HUES64 (cell line): ENCODE data around the gene CRYBG2.

ENCODE experiments used
- H3K27ac ChIP-seq: 2 replicates; pipeline ENCODE4 v1.7.0; 2013; ENCODE audit warnings: low read depth, low read length, inconsistent platforms
- H3K27me3 ChIP-seq: 2 replicates; pipeline ENCODE4 v1.6.1; 2013; ENCODE audit warnings: mild to moderate bottlenecking, low read length; ENCODE audit not compliant: insufficient read depth
- H3K36me3 ChIP-seq: 2 replicates; pipeline ENCODE4 v1.6.1; 2013; ENCODE audit warnings: mild to moderate bottlenecking, low read length; ENCODE audit not compliant: insufficient read depth
- H3K4me1 ChIP-seq: 2 replicates; pipeline ENCODE4 v1.6.1; 2013; ENCODE audit warnings: mild to moderate bottlenecking, low read length, moderate library complexity; ENCODE audit not compliant: insufficient read depth
- H3K4me3 ChIP-seq: 2 replicates; pipeline ENCODE4 v1.5.1; 2013; ENCODE audit warnings: mild to moderate bottlenecking, low read length, moderate library complexity
- H3K9ac ChIP-seq: 2 replicates; pipeline ENCODE4 v1.6.1; 2013; ENCODE audit warnings: mild to moderate bottlenecking, low read depth, low read length
- H3K9me3 ChIP-seq: 2 replicates; pipeline ENCODE4 v1.6.1; 2013; ENCODE audit warnings: low read depth, low read length; ENCODE audit not compliant: insufficient read depth
- WGBS: fragments of 150-250, 120-280 bp; methylation state at CpG from one replicate; pipeline ENCODE4 v1.1.7; 2013; ENCODE audit warnings: missing lambda C conversion rate; 5-methylcytosine and 5-hydroxymethylcytosine counted together

The CRYBG2 gene

DNA sequence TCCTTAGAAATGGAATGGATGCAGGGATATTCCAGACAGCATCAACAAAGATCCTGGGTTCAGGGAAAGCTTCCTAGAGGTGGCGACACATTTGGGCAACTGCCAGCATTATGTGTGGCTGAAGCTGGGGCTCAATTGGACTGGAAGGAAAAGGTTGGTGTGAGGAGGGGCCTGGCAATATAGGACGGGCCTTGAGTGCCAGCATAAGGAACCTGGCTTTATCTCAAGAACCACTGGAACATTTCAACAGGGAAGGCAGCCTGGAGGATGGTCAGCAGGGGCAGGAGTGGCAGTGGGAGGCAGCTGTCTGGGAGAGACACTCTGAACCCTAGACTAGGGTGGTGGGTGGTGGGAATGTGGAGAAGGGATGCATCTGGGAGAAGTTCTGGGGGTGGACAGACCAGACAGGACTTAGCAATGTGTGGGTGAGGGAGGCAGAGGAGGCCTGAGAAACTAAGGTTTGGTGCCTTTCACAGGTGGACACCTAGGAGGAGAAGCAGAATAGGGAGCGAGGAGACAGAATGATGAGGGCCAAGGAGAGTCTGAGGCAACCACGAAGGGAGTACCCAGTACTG, 70.6 kb downstream of the CRYBG2 start:
- H3K9ac ChIP-seq, result no peak overlapping the region

GRCh38 chr1:26282401-26282918, 71.5 kb downstream of the CRYBG2 start:
- 82% methylated on average over 21 of the region's 22 CpGs for WGBS
- Histone ChIP-seq H3K9me3 (no peaks in the 10 kb centered on the region), H3K9ac (no peak overlapping the region), H3K27me3 (no peaks in the 10 kb centered on the region), H3K4me1 (peaks cover 20% of the 10 kb centered on the region), H3K27ac (peak overlapping the region; percentile 23; the same call in 1 of the 2 replicates), H3K36me3 (peaks cover 11% of the 10 kb centered on the region), H3K4me3 (no peak overlapping the region)

More for the DNA sequence above, 70.6 kb downstream of the CRYBG2 start:
- Histone ChIP-seq H3K9me3 (no peaks in the 10 kb centered on the region), H3K27ac (no peak overlapping the region), H3K27me3 (no peaks in the 10 kb centered on the region), H3K4me1 (peaks cover 20% of the 10 kb centered on the region), H3K4me3 (no peak overlapping the region), H3K36me3 (peaks cover 2% of the 10 kb centered on the region; the same call in 1 of the 2 replicates)
- 95% methylated on average over 4 of the region's 4 CpGs for WGBS

DNA sequence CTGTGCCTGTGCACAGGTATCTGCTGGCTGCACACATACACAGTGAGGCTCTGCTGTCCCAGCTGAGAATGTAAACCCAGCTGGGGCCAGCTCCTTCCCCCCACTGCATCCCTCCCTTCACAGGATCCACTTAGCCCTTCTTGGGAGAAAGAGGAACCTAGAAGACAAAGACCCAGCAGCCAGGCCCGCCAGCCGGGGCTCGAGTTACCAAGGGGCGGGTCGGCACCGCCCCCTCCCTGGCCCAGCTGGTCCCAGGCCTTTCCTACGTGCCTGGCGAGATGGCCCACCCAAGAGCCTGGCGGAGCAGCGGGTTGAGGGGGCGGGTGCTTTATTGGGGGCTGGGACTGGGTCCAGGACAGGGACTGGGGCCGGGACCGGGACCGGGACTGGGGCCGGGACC, 72.0 kb downstream of the CRYBG2 start:
- H3K9me3 ChIP-seq, result no peaks in the 10 kb centered on the region
- 8% methylated on average over 15 of the region's 15 CpGs for WGBS
- H3K4me1 ChIP-seq, result peaks cover 20% of the 10 kb centered on the region
- no peak overlapping the region for H3K9ac ChIP-seq
- peaks cover 16% of the 10 kb centered on the region for H3K36me3 ChIP-seq
- H3K27ac ChIP-seq, result peak overlapping the region; percentile 34; the same call in 1 of the 2 replicates
- H3K27me3 ChIP-seq, result no peaks in the 10 kb centered on the region
- H3K4me3 ChIP-seq, result peak overlapping the region; percentile 8

- WGBS, result 92% methylated on average over 5 of the region's 5 CpGs
- peaks cover 23% of the 10 kb centered on the region for H3K36me3 ChIP-seq
- H3K9ac ChIP-seq, result no peak overlapping the region
- peaks cover 20% of the 10 kb centered on the region for H3K4me1 ChIP-seq
- H3K4me3 ChIP-seq, result peak overlapping the region; percentile 83
- H3K9me3 ChIP-seq, result no peaks in the 10 kb centered on the region
- no peaks in the 10 kb centered on the region for H3K27me3 ChIP-seq
- peak overlapping the region; percentile 34; the same call in 1 of the 2 replicates for H3K27ac ChIP-seq
These were observed 72.6 kb downstream of the CRYBG2 start for GRCh38 chr1:26281091-26281958.

- no peaks in the 10 kb centered on the region for H3K9me3 ChIP-seq
- peak overlapping the region; percentile 86 for H3K27ac ChIP-seq
- peaks cover 30% of the 10 kb centered on the region for H3K36me3 ChIP-seq
- H3K27me3 ChIP-seq, result no peaks in the 10 kb centered on the region
- H3K4me1 ChIP-seq, result peaks cover 24% of the 10 kb centered on the region
- peak overlapping the region; percentile 84 for H3K9ac ChIP-seq
- H3K4me3 ChIP-seq, result peak overlapping the region; percentile 83
- WGBS, result 28% methylated on average over 20 of the region's 20 CpGs
These were observed 73.4 kb downstream of the CRYBG2 start for GRCh38 chr1:26280333-26281042.

- Histone ChIP-seq H3K4me1 (peaks cover 24% of the 10 kb centered on the region), H3K36me3 (peaks cover 34% of the 10 kb centered on the region), H3K27me3 (no peaks in the 10 kb centered on the region), H3K9ac (peak within 1 kb of the TSS; percentile 84), H3K4me3 (peak within 1 kb of the TSS; percentile 83), H3K9me3 (no peaks in the 10 kb centered on the region), H3K27ac (peak within 1 kb of the TSS; percentile 86)
- WGBS, result 1% methylated on average over 64 of the region's 66 CpGs
These were observed 74.2 kb downstream of the CRYBG2 start, which contains the start of gene SH3BGRL3 for GRCh38 chr1:26279456-26280332. Gene SH3BGRL3, plus strand, starts transcription at chr1:26280086. Its CDS starts 70 bp downstream, at chr1:26280156.

- Histone ChIP-seq H3K27me3 (no peaks in the 10 kb centered on the region), H3K4me3 (peak overlapping the region; percentile 83), H3K36me3 (peaks cover 42% of the 10 kb centered on the region), H3K9me3 (no peaks in the 10 kb centered on the region), H3K4me1 (peaks cover 24% of the 10 kb centered on the region), H3K27ac (peak overlapping the region; percentile 86; the same call in 1 of the 2 replicates), H3K9ac (peak overlapping the region; percentile 84)
- 79% methylated on average over 8 of the region's 9 CpGs for WGBS
These were observed 75.0 kb downstream of the CRYBG2 start for GRCh38 chr1:26278724-26279455.

DNA sequence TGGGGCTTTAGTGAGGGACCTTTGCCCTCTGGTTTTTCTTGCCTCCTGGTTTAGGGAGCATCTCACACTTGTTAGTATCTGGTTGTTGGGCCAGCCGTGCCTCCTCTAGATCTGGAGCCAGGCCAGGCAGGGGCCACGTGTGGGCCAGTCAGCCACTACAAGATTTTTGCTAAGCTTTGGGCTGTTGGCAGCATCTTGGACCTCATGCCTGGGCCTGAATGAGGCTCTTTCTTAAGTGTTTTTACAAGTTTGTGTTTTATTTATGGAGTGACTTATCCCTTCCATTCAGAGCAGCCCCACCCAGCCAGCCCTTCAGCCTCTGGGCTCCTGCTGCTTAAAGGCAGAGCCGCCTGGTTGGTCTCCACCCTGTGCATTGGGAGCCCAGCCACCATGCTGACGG, 75.6 kb downstream of the CRYBG2 start:
- Histone ChIP-seq H3K9me3 (no peaks in the 10 kb centered on the region), H3K36me3 (peaks cover 43% of the 10 kb centered on the region), H3K4me1 (peaks cover 24% of the 10 kb centered on the region), H3K27ac (no peak overlapping the region), H3K4me3 (no peak overlapping the region), H3K9ac (no peak overlapping the region), H3K27me3 (no peaks in the 10 kb centered on the region)
- 87% methylated on average over 4 of the region's 4 CpGs for WGBS

DNA sequence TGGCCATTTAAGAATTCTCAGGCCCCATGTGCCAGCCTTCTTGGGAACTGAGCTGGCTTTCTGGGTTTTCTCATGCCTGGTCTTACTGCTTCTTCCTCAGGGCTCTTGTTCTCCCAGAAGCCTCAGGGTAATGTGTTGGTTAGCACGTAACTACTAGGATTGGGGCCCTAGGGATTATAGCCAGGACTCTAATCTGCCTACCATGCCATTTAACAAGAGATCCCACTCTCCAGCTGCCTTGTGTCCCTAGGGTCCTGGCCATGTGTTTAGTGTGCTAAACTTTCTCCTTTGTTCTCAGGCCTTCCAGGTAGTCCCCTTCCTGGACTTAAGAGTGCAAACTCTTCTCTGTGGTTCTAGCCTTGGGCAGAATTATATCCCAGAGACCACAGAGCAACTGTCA, 76.2 kb downstream of the CRYBG2 start:
- Histone ChIP-seq H3K4me3 (no peak overlapping the region), H3K27me3 (no peaks in the 10 kb centered on the region), H3K9me3 (no peaks in the 10 kb centered on the region), H3K9ac (no peak overlapping the region), H3K4me1 (peaks cover 24% of the 10 kb centered on the region), H3K36me3 (peaks cover 49% of the 10 kb centered on the region), H3K27ac (no peak overlapping the region)
- WGBS, result 100% methylated on average over 1 of the region's 1 CpG

DNA sequence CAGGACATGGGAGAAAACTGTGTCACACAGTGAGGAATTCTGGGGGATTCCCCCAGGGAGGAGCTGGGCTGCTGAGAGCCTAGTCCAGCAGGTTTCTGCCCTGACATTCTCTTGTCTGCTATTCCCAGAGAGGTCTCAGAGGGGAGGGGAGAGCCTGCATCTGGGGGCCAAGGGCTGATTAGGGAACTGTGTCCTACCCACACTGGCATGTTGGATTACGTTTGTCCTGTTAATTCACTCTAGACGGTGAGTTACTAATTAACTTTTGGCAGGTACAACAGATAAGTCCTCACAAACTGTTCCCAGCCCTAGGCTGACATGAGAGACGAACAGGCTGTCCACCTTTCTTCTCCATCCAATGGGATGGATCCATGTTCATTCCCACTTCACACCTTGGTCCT, 76.7 kb downstream of the CRYBG2 start:
- Histone ChIP-seq H3K9ac (no peak overlapping the region), H3K27ac (no peak overlapping the region), H3K4me1 (peaks cover 20% of the 10 kb centered on the region), H3K4me3 (no peak overlapping the region), H3K36me3 (peaks cover 51% of the 10 kb centered on the region), H3K27me3 (no peaks in the 10 kb centered on the region), H3K9me3 (no peaks in the 10 kb centered on the region)
- WGBS, result 90% methylated on average over 3 of the region's 3 CpGs
